IPS-18a (cell line): ENCODE results near the gene PTGR1.
"Not testable (repeated sequence)": the region's sequence is repeated elsewhere in the genome, so short reads cannot be mapped to it uniquely, and the experiment has no call there.

Experiments used
- H3K27ac ChIP-seq: one replicate; pipeline ENCODE4 v1.5.1; 2013; ENCODE audit warnings: low read length
- H3K27me3 ChIP-seq: one replicate; pipeline ENCODE4 v1.6.1; 2013; ENCODE audit warnings: mild to moderate bottlenecking, low read length; ENCODE audit not compliant: control insufficient read depth, insufficient read depth
- H3K36me3 ChIP-seq: one replicate; pipeline ENCODE4 v1.6.1; 2013; ENCODE audit warnings: low read depth, low read length; ENCODE audit not compliant: control insufficient read depth
- H3K4me1 ChIP-seq: one replicate; pipeline ENCODE4 v1.6.1; 2013; ENCODE audit warnings: low read depth, low read length; ENCODE audit not compliant: control insufficient read depth
- H3K4me3 ChIP-seq: one replicate; pipeline ENCODE4 v1.5.1; 2013; ENCODE audit warnings: low read length
- H3K9ac ChIP-seq: one replicate; pipeline ENCODE4 v1.6.1; 2013; ENCODE audit warnings: mild to moderate bottlenecking, low read length, moderate library complexity
- H3K9me3 ChIP-seq: one replicate; pipeline ENCODE4 v1.6.1; 2013; ENCODE audit warnings: low read depth, low read length; ENCODE audit not compliant: control insufficient read depth

Gene PTGR1

DNA sequence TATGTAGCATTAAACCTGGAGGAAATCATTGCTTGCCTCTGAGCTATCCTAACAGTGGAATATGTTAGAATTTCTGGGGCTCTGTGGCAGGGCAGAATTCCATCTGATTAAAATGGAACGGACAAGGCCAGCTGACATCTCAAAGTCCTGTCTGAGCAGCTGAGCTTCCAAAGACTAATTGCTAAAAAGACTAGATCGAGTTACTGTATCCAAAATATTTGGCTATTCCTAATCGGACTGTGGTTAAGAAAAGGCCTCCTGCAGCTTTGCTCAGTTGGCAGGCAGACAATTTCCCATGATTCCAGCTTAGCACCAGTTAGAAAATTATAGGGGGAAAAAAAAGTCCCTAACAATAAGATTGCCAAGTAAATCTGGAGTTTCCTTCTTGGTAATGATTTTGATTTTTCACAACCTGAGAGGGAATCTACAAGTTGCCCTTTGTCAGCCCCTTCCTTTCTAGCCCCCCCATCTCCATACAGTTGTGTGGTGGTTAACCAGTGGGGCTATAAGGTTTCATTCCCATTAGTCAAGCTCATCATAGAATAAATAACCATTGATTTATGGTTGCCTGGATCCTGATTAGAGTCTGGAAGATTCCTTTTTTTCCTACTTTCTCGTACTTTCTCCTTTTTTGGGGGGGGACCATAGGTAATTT is 26.4 kb downstream of the PTGR1 start:
- peaks cover 76% of the 10 kb centered on the region for H3K36me3 ChIP-seq
- H3K4me1 ChIP-seq: no peaks in the 10 kb centered on the region
- H3K9ac ChIP-seq: no peak overlapping the region
- H3K9me3 ChIP-seq: peaks cover 7% of the 10 kb centered on the region
- no peak overlapping the region for H3K4me3 ChIP-seq
- H3K27ac ChIP-seq: no peak overlapping the region
- H3K27me3 ChIP-seq: no peaks in the 10 kb centered on the region

DNA sequence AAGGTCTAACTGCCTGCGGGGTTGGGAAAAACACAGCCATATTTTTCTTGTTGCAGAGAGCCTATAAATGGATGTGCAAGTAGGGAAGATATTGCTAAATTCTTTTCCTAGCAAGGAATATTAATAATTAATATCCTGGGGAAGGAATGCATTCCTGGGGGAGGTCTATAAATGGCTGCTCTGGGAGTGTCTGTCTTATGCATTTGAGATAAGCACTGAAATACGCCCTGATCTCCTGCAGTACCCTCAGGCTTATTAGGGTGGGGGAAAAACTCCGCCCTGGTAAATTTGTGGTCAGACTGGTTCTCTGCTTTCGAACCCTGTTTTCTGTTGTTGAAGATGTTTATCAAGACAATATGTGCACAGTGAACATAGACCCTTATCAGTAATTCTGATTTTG is 31.3 kb downstream of the PTGR1 start:
- peaks cover 50% of the 10 kb centered on the region for H3K36me3 ChIP-seq
- not testable (repeated sequence) for H3K27ac ChIP-seq, H3K9me3 ChIP-seq, H3K27me3 ChIP-seq, H3K4me1 ChIP-seq, H3K4me3 ChIP-seq, H3K9ac ChIP-seq

DNA sequence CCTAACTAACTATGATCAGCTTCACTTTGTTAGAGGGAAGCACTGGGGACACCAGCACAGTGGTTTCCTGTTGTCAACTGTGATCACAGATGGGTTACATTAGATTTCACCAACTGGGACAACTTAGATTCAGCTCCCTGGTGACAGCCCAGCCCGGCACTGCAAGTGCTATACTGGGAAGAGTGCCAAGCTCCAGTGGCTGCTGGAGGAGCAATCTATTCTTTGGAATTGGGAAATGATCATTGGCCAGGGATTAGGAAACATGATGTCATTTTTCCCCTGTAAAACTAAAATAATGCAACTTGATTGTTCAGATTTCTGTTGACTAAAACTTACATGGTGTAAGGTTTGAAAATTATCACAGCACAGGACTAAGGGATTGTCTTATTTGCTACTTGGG is 33.2 kb downstream of the PTGR1 start:
- peaks cover 7% of the 10 kb centered on the region for H3K9me3 ChIP-seq

DNA sequence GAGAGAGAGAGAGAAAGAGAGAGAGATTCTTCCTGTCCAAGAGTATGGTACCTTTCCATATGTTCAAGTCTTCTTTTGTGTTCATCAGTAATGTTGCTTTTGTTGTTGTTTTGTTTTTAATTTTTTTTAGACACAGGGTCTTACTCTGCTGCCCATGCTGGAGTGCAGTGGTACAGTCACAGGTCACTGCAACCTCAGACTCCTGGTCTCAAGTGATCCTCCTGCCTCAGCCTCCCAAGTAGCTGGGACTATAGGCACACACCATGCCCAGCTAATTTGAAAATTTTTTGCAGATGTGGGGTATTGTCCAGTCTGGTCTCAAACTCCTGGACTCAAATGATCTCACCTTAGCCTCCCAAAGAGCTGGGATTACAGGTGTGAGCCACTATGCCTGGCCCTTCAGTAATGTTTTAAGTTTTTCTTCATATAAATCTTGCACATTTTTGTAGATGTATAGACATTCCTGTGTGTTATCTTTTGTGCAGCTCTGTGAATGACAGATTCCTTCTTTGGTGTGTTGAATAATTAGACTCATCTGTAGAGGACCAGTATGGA is 38.2 kb downstream of the PTGR1 start:
- H3K9ac ChIP-seq: no peak overlapping the region
- no peak overlapping the region for H3K4me3 ChIP-seq
- H3K27ac ChIP-seq: no peak overlapping the region
- H3K9me3 ChIP-seq: no peaks in the 10 kb centered on the region
- H3K4me1 ChIP-seq: no peaks in the 10 kb centered on the region
- H3K27me3 ChIP-seq: no peaks in the 10 kb centered on the region
- H3K36me3 ChIP-seq: peaks cover 13% of the 10 kb centered on the region

More for the DNA sequence above, 33.2 kb downstream of the PTGR1 start:
- Histone ChIP-seq H3K9ac (no peak overlapping the region), H3K4me3 (no peak overlapping the region), H3K27ac (no peak overlapping the region), H3K36me3 (peaks cover 41% of the 10 kb centered on the region), H3K4me1 (no peaks in the 10 kb centered on the region), H3K27me3 (no peaks in the 10 kb centered on the region)

DNA sequence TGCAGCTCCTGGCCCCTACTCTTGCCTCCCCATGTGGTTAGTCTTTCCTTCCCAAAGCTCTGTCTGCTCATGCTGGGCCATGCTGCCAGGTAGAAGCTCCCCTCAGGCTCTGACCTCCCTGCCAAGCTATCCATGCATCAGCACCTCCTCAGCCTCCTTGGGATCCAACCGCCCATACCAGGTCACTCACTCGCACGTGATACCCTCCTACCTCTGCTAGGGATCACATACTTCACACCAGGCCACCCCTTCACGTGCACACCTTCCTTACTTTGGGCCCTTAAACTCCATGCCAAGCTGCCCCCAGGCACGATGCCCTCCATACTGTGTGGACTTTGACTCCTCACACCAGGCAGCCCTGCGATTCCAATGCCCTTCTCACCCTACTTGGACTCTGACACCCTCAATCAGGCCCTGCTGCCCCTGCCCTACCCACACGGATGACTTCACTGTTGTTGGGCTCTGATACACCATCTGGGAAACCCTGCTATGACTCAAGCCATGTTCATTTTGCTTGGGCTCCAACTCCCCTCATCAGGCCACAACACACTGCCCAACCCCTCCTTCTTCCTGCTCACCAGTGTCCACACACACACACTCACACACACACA is 40.3 kb downstream of the PTGR1 start:
- Histone ChIP-seq H3K4me1 (no peaks in the 10 kb centered on the region), H3K9ac (no peak overlapping the region), H3K36me3 (peaks cover 13% of the 10 kb centered on the region), H3K9me3 (no peaks in the 10 kb centered on the region), H3K4me3 (no peak overlapping the region), H3K27ac (no peak overlapping the region), H3K27me3 (no peaks in the 10 kb centered on the region)

DNA sequence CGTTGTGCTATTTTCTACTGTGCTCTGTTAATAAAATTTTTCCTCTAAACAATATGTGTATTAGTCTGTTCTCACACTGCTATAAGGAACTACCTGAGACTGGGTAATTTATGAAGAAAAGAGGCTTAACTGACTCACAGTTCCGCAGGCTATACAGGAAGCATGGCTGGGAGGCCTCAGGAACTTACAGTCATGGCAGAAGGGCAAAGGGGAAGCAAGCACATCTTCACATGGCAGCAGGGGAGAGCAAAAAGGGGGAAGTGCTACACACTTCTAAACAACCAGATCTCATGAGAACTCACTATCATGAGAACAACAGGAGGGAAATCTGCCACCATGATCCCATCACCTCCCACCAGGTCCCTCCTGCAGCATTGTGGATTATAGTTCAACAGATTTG is 44.0 kb downstream of the PTGR1 start:
- H3K9ac ChIP-seq, H3K27me3 ChIP-seq, H3K9me3 ChIP-seq, H3K27ac ChIP-seq, H3K4me3 ChIP-seq, H3K4me1 ChIP-seq: not testable (repeated sequence)
- peaks cover 12% of the 10 kb centered on the region for H3K36me3 ChIP-seq

DNA sequence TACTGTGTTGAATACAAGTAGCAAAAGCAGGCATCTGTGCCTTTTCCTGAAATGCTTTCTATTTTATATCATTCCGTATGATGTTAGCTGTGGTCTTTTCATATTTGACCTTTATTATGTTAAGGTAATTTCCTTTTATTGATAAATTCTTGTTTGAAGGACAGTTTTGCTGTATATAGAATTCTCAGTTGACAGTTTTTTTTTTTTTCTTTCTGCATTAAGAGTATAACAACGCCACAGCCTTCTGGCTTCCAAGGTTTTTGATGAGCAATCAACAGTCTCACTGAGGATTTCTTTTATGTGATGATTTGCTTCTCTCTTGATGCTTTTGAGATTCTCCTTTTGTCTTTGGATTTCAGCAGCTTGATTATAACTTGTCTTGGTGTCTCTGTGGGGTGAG is 50.8 kb downstream of the PTGR1 start:
- Histone ChIP-seq H3K27me3 (no peaks in the 10 kb centered on the region), H3K4me3 (no peak overlapping the region), H3K9ac (no peak overlapping the region), H3K4me1 (no peaks in the 10 kb centered on the region), H3K9me3 (peaks cover 70% of the 10 kb centered on the region), H3K36me3 (peaks cover 45% of the 10 kb centered on the region), H3K27ac (no peak overlapping the region)

DNA sequence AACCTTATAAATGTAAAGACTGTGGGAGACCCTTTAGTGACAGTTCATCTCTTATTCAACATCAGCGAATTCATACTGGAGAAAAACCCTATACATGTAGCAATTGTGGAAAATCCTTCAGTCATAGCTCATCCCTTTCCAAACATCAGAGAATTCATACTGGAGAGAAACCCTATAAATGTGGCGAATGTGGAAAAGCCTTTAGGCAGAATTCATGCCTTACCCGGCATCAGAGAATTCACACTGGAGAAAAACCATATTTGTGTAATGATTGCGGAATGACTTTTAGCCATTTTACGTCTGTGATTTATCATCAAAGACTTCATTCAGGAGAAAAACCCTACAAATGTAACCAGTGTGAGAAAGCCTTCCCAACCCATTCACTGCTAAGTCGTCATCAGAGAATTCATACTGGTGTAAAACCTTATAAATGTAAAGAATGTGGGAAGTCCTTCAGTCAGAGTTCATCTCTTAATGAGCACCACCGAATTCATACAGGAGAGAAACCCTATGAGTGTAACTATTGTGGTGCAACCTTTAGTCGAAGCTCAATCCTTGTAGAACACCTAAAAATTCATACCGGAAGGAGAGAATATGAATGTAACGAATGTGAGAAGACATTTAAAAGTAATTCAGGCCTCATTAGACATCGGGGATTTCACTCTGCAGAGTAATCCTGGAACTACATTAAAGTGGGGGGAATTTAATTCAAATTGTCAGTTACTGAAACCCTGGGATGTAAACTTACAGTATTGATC is 56.8 kb downstream of the PTGR1 start:
- peaks cover 90% of the 10 kb centered on the region for H3K9me3 ChIP-seq
- H3K36me3 ChIP-seq: peaks cover 71% of the 10 kb centered on the region
- no peaks in the 10 kb centered on the region for H3K27me3 ChIP-seq
- no peaks in the 10 kb centered on the region for H3K4me1 ChIP-seq
- no peak overlapping the region for H3K4me3 ChIP-seq
- H3K9ac ChIP-seq: no peak overlapping the region
- no peak overlapping the region for H3K27ac ChIP-seq

DNA sequence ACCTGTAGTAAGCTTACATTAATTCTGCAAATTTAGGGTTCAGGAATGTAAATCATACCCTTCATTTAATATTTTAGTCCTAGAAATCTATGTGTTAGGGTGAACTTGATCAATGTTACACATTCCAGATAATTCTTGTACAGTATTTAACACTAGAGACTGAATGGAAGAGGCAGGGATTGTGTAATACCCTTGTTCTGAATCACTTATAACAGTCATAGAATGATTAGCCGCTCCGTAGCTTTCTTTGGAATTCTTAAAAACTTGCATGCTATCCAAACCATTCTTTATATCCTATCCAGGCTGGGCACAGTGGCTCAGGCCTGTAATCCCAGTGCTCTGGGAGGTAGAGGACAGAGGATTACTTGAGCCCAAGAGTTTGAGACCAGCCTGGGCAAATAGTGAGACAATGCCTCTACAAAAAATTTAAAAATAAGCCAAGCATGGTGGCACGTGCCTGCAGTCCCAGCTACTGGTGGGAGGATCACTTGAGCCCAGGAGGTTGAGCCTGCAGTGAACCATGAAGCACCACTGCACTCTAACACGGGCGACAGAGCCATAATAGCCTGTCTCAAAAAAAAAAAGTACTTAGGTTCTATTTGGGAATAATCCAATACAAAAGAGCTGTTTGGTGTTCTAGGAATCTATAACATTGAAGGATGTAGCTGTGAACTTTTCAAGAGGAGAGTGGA is 66.2 kb downstream of the PTGR1 start:
- H3K9ac ChIP-seq: no peak overlapping the region
- H3K36me3 ChIP-seq: peaks cover 61% of the 10 kb centered on the region
- peaks cover 16% of the 10 kb centered on the region for H3K9me3 ChIP-seq
- H3K27me3 ChIP-seq: no peaks in the 10 kb centered on the region
- no peak overlapping the region for H3K4me3 ChIP-seq
- H3K27ac ChIP-seq: no peak overlapping the region
- H3K4me1 ChIP-seq: peaks cover 21% of the 10 kb centered on the region

DNA sequence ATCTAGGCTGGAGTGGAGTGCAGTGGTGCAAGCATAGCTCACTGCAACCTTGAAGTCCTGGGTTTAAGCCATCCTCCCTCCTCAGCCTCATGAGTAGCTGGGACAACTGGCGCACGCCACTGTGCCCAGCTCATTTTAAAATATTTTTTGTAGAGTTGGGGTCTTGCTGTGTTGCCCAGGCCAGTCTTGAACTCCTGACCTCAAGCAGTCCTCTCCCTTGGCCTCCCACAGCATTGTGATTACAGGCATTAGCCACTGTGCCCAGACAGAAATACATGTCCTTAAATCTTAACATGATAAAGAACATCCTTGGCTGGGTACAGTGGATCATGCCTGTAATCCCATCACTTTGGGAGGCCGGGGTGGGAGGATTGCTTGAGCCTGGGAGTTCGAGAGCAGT is 67.7 kb downstream of the PTGR1 start:
- Histone ChIP-seq H3K9me3 (peaks cover 1% of the 10 kb centered on the region), H3K36me3 (peaks cover 56% of the 10 kb centered on the region), H3K27ac (no peak overlapping the region), H3K4me1 (peaks cover 36% of the 10 kb centered on the region), H3K27me3 (no peaks in the 10 kb centered on the region), H3K4me3 (no peak overlapping the region), H3K9ac (no peak overlapping the region)

DNA sequence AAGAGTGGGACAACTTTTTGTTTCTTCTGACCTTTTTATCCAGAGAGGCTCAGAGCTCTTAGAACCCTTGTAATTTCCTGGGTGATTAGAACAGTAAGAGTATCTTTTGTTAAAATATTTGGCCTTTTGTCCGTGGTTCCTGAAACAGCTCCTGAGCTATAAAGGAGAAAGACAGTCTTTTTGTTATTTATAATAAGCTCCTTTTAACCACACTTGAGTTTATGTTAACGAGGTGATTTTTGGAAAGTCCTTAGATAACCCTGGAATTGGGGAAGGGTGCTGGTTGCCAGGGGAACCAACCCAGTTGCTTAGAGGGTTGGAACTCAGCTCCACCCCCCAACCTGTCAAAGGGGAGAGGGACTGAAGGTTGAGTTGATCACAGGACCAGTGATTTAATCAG is 69.7 kb downstream of the PTGR1 start:
- Histone ChIP-seq H3K4me1 (peaks cover 46% of the 10 kb centered on the region), H3K27ac (peak overlapping the region; percentile 86), H3K4me3 (peak overlapping the region; percentile 47), H3K27me3 (no peaks in the 10 kb centered on the region), H3K9ac (peak overlapping the region; percentile 41), H3K9me3 (no peaks in the 10 kb centered on the region), H3K36me3 (peaks cover 41% of the 10 kb centered on the region)
